Activated CD8-positive, alpha-beta memory T cell treated with anti-CD3 and anti-CD28 coated beads for 4 hours (primary cell): ENCODE data around the gene DGCR2.
"Not testable (repeated sequence)": the region's sequence is repeated elsewhere in the genome, so short reads cannot be mapped to it uniquely, and the experiment has no call there.

Experiments
- DNase-seq, 2 donors: peaks; one replicate each; pipeline ENCODE4 v3.0.0-alpha.2; 2020; ENCODE audit warnings: low read depth in 2 of 2

The DGCR2 gene

DNA sequence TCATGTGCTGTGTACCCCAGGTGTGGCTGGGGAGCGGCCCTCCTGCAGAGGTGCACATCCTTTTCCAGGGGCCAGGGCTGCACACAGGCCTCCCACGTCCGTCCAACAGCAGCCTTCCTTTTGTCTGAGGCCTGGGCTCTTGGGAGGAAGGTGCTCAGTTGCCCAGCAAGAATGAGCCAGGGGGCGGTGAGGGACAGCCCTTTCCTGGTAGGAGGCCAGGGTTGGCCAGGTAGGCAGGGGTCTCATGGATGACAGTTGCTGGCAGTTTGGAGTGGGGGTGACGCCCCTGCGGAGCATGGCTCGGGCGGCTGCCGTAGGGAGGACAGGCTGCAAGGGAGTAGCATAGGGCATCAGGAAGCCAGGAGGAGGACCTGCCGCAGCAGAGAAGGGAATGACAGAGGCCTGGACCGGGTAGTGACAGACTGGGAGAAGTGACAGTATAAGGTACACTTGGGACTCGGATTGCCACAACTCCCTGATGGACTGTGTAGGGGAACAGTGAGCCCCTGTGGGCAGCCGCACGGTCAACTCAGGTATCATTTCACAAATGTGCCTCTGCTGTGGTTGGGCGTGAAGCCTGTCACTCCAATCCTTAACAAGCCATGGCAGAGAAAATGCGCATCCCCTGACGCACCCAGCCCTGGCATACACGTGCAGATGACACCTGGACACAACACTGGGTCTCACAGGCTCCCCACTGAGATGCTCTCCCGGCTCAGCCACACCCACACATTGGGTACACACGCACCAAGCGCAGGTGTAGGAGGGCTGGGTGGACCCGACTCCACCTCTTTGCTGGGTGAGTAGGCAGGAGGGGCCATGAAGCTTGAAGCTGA is 79.7 kb downstream of the DGCR2 start:
- DNase-seq = no peak

DNA sequence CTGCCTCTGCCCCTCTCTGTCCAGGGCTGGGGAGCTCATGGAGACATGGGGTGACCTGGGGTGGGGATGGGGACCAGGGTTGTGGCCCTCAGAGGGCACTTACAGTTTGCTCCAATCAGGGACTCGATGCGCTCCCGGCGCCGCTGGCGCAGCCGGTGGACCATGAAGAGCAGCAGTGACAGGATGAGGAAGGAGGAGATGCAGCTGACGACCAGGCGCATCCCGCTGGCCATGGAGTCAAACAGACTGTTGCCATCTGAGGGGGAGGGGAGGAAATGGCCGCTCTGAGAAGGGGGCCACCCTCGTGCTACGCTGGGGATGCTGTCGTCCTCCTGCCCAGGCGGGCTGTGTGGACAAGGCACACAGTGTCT is 80.5 kb downstream of the DGCR2 start:
- DNase-seq = no peak

GRCh38 chr22:19040888-19041703 is 81.1 kb downstream of the DGCR2 start:
- no peak for DNase-seq

GRCh38 chr22:19040391-19040861 is 81.8 kb downstream of the DGCR2 start:
- no peak for DNase-seq

GRCh38 chr22:19039796-19040280 is 82.4 kb downstream of the DGCR2 start:
- no peak for DNase-seq

GRCh38 chr22:19039448-19039780 is 82.8 kb downstream of the DGCR2 start:
- DNase-seq = no peak

DNA sequence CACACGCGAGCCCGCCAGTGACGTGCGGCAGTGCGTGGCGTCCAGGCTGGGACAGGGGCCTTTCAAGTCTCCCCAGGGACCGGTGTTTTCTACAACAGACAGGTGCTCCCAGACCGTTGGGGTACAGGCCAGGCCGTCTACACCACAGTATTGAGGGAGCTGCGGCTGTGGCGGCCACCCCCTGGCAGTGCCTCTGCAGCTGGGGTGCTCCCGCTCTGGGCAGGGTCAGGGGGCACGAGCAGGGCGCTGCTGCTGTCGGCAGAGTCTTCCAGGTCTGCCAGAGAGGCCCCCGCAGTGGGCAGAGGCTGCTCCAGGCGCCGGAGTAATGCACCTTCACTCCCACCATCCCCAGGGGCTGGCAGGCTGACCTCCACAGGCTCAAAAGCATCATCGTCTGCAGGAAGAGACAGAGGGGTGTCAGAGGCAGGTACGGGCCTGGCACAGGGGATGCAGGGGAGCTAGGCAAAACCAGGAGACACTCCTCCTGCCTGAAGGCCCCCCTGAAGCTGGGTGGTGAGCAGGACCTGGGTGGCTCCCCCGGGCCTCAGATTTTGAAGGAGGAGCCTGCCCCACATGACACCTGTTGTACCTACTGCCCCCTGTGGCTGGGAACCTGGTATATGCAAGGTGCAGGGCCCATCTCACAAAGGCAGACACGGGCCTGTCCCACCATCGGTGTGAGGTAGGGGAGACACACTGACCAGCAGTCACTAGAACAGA is 83.3 kb downstream of the DGCR2 start:
- DNase-seq = no peak

DNA sequence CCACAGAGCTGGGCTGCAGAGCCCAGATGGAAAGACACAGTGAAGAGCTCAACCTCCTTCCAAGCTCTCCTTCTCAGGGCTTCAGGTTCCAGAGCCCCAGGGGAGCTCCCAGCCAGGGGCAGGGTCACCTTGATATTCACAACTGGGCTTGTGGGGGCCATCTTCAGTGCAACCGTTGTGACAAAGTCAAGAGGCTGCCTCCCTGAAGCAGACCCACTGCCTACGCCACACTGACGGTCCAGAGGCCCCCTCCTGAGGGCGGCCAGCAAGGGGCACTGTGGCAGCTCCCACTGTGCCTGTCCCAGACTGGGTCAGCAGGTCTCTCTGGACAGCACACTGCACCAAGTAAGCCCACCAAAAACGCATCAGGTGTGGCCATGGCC is 84.1 kb downstream of the DGCR2 start:
- DNase-seq = no peak

DNA sequence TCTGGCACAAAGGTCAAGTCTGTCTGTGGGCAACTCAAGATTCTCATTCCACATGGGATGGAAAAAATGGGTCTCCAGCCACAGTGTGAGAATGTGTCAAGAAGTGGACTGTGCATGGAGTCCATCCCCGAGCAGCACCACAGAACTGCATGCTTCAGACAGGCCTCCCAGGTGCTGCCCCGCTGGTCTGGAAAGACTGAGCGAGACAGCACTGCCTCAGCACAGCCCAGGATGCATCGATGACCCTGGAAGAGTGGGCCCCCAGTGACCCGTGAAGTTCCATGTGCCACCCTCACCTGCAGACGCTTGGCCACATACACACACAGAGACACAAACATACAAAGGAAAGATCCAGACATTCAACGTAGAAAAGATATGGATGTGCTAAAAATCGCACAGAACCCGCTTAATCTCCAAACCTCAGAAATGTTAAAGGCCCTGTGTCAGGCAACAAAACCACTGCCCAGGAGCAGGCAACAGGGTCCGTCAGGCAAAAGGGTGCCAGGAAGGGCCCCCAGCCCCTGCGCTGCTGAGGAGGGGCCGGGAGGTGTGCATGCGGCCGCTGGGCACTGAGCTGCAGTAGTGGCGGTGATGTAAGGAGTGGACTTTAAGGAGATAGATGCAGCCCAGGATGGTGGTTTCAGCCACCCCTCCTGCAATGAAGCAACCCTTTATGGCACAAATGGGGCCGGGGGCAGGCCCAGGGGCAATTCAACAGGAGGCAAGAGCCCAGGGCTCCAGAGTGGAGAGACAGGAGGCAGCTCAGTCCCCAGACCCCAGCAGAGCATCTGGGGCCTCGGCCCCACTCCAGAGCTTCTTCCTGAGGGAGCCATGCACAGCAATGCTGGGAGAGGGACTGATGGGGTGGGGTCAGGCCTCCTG is 84.7 kb downstream of the DGCR2 start:
- no peak for DNase-seq

GRCh38 chr22:19036523-19037273 is 85.5 kb downstream of the DGCR2 start:
- DNase-seq = no peak

DNA sequence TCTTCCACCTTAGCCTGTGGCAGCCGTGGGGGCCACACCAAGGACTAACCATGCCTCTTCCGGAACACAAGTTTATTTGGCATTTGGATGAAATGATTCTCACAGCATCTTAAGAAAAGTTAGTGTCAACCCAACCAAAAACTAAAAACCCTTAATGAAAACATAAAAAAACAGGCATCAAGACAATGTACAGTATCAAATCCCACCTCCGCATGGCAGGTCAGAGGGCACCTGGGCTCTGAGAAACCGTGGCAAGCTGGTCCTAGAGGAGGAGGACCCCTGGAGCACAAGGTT is 86.0 kb downstream of the DGCR2 start:
- no peak for DNase-seq

DNA sequence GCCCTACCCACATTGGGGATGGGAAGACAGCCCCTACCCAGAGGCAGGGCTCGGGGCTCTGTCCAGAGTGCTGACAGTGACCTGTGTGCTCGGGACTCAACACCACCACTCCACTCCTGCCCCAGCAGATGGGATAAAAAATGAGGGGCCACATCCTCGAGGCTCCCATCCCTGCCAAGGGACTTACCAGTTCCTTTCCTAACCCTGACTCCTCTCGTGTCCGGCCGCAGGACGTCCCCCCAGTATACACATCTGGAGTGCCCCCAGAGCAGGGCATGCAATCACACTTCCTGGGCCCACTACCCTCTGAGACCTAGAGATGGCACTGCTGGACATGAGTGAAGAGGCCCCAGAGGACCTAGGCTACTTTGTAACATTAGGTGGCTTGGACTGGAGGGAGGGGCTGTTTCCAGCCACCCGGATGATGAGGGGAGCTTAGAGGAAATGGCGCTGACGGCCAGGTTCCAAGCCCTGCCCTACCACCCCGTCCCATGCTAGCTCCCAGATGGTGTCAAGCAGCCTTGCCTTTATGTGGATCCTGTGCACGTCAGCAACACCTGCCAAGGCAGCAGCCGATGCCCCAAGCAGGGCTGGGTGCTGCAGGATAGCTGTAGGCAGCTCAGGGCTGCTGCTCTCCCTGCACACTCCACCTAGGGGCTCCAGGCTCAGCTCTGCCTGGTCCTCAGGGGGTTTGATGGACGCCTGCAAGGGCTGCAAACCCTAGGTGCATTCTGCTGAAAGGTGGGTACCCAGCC is 86.6 kb downstream of the DGCR2 start:
- no peak for DNase-seq

GRCh38 chr22:19035126-19035473 is 87.1 kb downstream of the DGCR2 start:
- DNase-seq = not testable (repeated sequence)

DNA sequence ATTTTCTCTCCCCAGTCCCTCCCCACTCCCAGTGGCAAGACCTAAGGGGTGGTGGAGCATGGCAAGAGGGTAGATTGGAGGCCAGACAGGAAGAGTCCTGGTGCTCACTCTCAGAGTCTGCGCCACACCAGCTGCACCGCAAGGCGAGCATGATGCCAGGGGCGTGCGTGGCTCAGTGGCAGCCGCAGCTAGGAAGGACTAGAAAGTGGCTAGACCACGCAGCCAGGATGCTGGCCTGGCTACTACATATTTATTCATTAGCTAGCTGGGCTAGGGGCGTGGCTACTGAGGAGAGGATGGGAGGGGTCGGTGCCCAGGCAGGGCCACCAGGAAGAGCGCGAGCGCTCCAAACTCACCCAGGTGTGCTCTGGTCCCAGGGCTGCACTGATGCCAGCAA is 87.5 kb downstream of the DGCR2 start:
- DNase-seq = not testable (repeated sequence)

- DNase-seq = not testable (repeated sequence)
Measured at GRCh38 chr22:19034031-19034723, 88.0 kb downstream of the DGCR2 start.

- not testable (repeated sequence) for DNase-seq
Measured at GRCh38 chr22:19033568-19033905, 88.7 kb downstream of the DGCR2 start.

GRCh38 chr22:19032898-19033567 is 89.2 kb downstream of the DGCR2 start:
- not testable (repeated sequence) for DNase-seq

GRCh38 chr22:19032156-19032785 is 89.9 kb downstream of the DGCR2 start:
- not testable (repeated sequence) for DNase-seq

DNA sequence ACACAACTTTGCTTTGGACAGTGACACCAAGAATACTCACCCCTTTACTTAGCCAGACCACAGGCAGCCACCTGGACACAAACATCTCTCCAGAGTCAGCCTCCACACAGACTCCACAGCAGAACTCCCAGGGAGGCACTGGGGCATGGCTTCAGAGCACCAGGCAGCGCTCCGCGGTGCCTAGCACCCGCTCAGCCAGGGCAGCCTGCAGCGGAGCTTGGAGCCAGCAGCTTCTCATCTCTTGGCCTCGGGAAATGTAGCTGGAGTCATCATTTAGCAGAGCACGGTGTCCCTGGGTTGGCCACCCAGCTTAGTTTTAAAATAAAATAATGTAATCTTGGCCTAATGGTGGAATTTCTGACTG is 91.3 kb downstream of the DGCR2 start:
- not testable (repeated sequence) for DNase-seq
